GM19043 (cell line): ENCODE results near the gene AFAP1L2.

ENCODE experiments used
- ATAC-seq: cut with Tn5 transposase; IDR thresholded peaks from one replicate; pipeline ENCODE4 v1.9.1; 2021; ENCODE audit warnings: low read depth; ENCODE audit not compliant: unreplicated experiment

Gene AFAP1L2

GRCh38 chr10:114392112-114392835 lies 12.0 kb downstream of the AFAP1L2 start:
- ATAC-seq: no peak

DNA sequence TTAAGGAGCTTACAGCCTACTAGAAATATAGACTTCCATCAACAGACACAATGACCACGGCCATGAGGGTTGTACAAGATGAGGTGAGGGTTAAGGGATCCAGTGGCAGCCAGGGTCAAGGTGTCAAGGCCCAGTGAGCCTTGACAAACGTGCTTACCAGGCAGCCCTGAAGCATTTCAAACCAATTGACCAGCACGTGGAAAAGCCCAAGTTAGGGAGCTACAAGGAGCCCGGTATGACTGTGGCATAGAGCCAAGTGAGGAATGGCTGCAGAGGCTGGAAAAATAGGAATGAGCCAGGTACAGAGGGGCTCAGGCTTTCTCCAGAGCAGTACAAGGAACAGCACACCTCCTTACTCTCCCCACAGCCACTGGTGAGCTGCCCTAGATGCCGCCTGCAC lies 12.7 kb downstream of the AFAP1L2 start:
- ATAC-seq: no peak

DNA sequence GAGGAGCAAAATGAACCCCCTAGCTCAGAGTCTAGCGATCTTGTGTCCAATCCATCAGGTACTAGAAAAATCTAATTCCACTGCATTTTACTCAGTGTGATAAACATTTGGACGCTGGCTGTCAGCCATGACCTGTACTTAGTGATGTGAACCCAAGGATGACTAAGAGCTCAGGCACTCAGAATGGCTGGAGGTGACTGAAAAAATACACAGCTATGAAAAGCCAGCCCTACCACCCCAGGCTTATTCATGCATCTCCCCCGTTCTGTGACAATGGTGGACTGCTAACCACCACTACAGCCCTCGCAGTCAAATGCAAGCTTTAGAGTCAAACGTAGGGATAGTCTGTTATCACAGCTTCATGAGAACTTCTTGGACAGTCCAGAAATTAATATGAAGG lies 14.9 kb downstream of the AFAP1L2 start:
- no peak for ATAC-seq

- peak; percentile 54 for ATAC-seq
These were observed 16.0 kb downstream of the AFAP1L2 start for GRCh38 chr10:114388275-114388674.

DNA sequence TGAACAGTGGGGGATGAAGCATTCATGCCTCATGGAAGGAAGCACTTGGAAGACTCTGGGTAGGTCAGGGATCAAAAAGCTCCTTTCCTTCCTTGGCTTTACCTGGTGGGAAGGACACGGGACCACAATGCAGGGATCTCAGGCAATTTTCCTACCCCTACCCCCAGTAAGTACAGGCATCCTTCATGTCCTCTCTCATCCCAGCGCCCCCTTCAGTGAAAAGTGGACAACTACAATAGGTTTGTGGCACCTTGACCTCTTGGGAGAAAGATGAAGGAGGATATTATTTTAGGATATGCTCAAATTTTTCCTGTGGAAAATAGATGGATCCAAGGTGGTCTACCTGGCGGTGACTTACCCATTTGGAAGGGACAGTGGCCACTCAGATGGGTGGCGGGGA lies 16.5 kb downstream of the AFAP1L2 start:
- ATAC-seq: no peak

DNA sequence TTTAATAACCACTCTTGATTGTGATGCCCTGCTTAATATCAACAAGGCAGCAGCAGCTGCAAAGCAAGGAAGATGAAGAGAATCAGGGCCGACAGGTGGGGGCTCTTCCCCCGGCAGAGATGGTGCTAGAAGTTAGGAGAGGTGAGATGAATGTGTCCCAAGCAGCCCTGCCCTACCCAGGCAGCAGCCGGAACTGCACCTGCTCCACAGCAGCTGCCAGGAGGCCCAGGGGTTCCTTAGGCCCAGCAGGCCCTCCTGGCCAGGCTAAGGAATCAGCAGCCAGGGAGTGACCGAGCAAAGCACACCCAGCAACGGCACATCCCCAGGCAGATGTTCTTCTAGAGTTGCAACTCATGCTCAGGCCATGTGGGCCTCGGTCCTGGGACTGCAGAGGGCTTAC lies 17.9 kb downstream of the AFAP1L2 start:
- no peak for ATAC-seq

GRCh38 chr10:114385557-114385956 lies 18.7 kb downstream of the AFAP1L2 start:
- ATAC-seq: no peak

DNA sequence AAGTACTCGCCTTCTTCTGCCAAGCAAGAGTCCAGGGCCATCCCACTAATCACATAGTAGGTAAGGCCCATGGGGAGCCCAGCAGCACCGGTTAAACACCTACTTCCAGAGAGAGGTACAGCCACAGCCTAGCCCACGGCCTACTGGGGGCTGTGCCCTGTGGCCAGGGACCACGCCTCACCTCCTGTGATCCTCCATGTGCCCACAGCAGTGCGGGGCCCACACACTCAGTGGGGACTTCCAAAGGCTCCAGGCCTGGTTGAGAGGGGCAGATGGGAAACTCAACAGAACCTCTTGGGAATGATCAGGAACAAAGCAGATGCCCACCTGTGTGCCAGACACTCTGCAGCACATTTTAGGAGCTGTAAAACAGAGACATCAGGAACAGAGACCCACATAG lies 19.7 kb downstream of the AFAP1L2 start:
- ATAC-seq: no peak

- no peak for ATAC-seq
These were observed 20.1 kb downstream of the AFAP1L2 start for GRCh38 chr10:114384181-114384580.

- ATAC-seq: no peak
These were observed 23.5 kb downstream of the AFAP1L2 start for GRCh38 chr10:114380797-114381196.

DNA sequence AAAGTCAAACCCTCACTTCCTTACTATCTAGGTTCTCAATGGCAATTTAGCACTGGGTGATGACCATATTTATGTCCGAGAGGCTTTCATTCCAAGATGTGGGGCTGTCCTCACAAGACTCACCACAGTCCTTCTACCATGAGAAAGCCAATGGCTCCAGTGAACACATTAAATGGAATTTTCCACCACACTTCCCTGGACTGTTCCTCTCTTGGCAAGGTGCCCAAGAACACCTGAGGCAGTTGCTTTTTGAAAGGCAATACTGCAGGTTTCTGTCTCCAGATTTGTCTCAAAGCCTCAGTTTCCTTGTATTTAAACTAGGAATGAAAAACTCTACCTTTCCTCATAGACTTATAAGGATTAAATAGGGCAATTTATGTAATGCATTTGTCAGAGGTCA lies 24.2 kb downstream of the AFAP1L2 start:
- no peak for ATAC-seq

DNA sequence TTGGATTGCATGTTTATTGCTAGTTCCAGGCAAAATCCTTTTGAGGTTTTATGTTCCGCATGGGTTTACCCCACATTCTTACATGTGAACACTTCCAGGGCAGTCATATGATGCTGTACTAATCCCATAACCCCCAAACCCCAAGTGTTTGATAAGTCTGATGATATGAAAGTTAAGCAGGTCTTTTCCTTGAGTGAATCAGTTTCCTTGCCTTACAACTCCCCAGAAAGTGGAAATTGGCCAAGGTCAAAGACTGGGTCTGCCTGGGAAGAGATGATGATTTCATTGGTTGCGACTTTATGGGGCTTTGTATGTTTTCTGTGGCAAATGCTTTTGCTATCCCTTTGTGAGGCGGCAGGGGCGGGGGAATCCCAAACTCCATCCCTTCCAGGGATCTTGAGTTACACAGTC lies 24.7 kb downstream of the AFAP1L2 start:
- no peak for ATAC-seq

DNA sequence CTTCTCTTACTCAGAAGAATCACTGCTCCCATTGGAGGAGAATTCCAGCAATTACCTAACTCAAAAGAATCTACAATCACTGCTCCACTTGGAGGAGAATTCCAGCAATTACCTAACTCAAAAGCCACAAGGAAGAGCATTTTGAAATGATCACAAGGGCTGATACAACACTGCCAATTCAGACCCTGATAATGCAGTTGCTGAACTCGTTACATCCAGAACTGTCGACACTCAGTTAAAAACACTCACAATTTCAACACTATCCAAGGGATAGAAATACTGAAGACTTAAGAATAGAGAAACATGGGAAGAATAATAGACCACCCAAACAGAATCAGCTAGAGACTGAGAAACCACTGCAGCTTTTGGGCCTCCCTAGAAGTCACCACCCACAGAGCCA lies 27.8 kb downstream of the AFAP1L2 start:
- no peak for ATAC-seq

DNA sequence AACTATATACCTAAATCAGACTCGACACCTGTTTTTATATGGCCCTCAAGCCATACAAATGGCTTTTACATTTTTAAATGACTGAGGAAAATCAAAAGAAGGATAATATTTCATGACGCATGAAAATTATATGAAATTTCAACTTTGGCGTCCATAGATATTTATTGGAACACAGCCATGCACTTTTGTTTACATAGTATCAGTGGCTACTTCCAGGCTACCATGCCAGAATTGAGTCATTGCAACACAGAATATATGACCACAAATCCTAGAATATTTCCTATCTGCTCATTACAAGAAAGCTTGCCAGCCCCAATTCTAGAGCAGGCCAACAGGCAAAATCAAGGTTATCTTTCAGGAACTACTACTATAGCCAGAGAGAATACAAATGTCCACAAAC lies 29.3 kb downstream of the AFAP1L2 start:
- ATAC-seq: no peak

GRCh38 chr10:114374053-114374791 lies 30.1 kb downstream of the AFAP1L2 start:
- ATAC-seq: no peak

DNA sequence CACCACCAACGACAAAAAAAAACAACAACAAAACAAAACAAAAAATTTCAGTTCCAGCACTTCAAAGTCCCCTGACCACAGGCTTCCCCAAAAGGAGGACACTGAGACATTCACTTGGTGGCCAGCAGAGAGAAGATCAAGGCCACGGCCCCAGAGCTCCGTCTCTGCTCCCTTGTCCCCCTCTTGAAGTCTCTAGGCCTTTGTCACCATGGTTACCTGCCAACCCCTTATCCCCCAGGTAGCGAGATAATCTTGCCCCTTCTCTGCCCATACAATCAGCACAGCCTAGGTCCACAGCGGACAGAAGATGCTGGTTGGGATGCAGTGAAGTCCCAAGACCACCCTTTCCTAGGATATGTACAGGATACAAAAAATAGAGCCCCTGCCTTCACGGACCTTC lies 30.7 kb downstream of the AFAP1L2 start:
- no peak for ATAC-seq

DNA sequence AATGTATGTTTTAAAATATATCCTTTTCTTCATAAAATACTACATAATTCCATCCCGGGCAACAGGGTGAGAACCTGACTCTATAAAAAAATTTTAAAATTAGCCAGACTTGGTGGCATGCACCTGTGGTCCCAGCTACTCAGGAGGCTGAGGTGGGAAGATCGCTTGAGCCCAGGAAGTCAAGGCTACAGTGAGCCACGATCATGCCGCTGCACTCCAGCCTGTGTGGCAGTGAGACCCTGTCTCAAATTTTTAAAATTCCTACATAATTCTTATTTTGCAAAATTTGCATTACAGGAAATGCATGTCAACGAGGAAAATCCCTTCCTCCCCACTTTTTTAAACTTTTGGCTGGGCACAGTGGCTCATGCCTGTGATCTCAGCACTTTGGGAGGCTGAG lies 31.3 kb downstream of the AFAP1L2 start:
- ATAC-seq: no peak

DNA sequence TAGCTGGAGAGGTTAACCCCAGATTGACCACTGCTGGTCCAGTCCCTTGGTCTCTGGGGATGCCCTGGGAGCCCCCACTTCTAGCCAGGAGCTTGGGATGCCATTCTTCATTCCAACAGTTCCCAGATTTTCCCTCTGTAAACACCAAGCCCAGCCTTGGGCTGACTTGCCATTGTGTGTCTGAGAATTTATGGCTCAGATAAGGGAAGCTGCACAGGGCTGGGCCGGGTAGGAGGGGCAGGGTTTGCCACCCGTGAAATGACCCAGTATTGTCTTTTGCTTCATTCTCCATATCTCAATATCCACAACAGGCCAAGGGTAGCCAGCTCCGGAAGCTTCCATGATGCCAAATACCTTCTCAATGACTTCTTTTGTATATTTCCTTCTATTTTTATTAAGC lies 32.1 kb downstream of the AFAP1L2 start:
- no peak for ATAC-seq

DNA sequence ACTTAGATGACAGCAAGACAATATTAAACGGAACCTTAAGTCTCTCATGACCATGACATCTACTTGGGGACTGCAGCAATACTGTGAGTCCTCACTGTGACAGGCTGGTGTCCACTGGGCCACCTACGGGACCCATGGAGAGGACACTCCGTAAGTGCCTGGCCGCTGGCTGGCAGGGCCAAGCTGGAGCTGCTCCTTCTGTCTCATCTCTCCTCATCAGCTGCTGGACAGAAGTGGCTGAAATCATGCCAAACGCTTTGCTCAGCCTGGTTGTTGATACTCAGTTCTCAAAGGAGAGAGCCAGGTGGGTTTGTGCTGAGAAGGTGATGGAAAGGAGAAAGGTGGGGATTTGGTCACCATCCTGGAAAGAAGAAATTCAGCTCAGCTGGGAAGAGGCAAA lies 33.3 kb downstream of the AFAP1L2 start:
- no peak for ATAC-seq

DNA sequence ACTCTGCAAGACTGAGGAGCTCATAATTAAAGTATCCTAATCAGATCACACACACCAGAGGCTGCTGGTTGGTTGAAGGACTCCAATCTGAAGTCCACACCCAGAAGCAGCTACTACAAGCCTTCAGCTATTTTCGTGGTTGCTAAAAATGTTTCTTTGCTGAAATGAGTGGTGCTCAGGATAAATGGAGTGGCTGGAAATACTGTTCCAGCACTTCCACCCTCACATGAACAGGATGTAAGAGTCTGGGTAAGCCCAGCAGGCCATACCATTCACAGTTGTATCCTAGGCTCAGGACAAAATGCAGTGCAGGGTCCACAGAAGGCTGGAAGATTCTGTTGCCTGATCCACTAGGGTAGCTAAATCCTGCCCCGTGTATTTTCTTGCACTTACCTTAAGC lies 34.1 kb downstream of the AFAP1L2 start:
- ATAC-seq: no peak

DNA sequence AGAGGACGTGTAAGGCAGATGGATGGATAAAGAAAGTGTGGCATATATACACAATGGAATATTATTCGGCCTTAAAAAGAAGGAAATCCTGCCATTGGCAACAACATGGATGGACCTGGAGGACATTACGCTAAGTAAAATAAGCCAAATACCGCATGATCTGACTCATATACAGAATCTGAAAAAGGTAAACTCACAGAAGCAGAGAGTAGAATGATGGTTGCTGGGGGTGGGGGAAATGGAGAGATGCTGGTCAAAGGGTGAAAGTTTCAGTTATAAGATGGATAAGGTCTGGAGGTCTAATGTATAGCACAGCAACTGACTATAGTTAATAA lies 36.3 kb downstream of the AFAP1L2 start:
- ATAC-seq: no peak

DNA sequence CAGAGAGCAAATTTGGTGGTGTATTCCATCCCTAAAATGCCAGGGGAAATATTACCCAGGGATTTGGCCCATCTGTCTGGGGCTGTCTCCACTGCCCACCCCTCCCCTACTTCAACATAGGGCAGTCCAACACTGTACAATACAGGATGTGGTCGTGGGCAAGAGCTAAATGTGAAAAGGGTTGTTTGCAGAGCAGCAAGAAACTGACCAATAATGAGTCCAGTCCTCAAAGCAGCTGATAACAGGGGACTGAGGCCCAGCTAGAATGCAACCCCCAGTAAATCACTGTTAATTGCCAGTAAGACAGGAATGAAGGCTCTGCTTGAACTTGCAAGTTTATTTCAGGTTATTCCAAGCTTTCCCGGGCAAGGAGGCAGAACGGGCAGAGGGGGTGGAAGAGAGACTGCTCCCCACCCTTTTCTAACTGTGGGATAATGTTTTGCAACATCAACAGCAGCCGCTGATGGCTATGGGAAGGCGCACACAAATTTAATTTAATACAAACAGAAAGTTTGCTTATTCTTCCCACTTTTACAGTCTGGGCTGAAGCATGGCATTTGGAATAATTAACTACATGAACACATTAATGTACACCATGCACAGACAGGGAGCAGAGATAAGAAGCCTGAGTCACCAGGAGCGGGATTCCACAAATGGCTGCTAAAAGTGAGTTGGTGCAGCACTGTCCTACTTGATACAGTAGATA lies 36.8 kb downstream of the AFAP1L2 start:
- no peak for ATAC-seq
